NK-92 (cell line): ENCODE data around the gene PCP4.

Experiments used
- DNase-seq: peaks from one replicate; lab custom pipeline; 2025; ENCODE audit not compliant: unreplicated experiment; lab: John Stamatoyannopoulos, UW

Gene PCP4

GRCh38 chr21:39915881-39916280, 48.6 kb downstream of the PCP4 start:
- DNase-seq, result no peak

- DNase-seq, result no peak
Observed at GRCh38 chr21:39918558-39918957, 51.3 kb downstream of the PCP4 start.

GRCh38 chr21:39923476-39923875, 56.2 kb downstream of the PCP4 start:
- no peak for DNase-seq

- no peak for DNase-seq
Observed at GRCh38 chr21:39924577-39925308, 57.5 kb downstream of the PCP4 start.

GRCh38 chr21:39927304-39927886, 60.2 kb downstream of the PCP4 start:
- DNase-seq, result no peak

- no peak for DNase-seq
Observed at GRCh38 chr21:39932335-39932734, 65.1 kb downstream of the PCP4 start.

- no peak for DNase-seq
Observed at GRCh38 chr21:39934895-39935294, 67.7 kb downstream of the PCP4 start.

- DNase-seq, result no peak
Observed at GRCh38 chr21:39935716-39936115, 68.5 kb downstream of the PCP4 start.

GRCh38 chr21:39938086-39938625, 70.9 kb downstream of the PCP4 start:
- DNase-seq, result no peak

GRCh38 chr21:39946199-39946598, 79.0 kb downstream of the PCP4 start:
- no peak for DNase-seq

- DNase-seq, result no peak
Observed at GRCh38 chr21:39947031-39947430, 79.8 kb downstream of the PCP4 start.

GRCh38 chr21:39951183-39952101, 84.2 kb downstream of the PCP4 start:
- no peak for DNase-seq

- DNase-seq, result no peak
Observed at GRCh38 chr21:39952265-39952664, 85.0 kb downstream of the PCP4 start.

- DNase-seq, result no peak
Observed at GRCh38 chr21:39954570-39954969, 87.3 kb downstream of the PCP4 start.

- no peak for DNase-seq
Observed at GRCh38 chr21:39955326-39955725, 88.1 kb downstream of the PCP4 start.

- no peak for DNase-seq
Observed at GRCh38 chr21:39956586-39956985, 89.3 kb downstream of the PCP4 start.

- no peak for DNase-seq
Observed at GRCh38 chr21:39958731-39959130, 91.5 kb downstream of the PCP4 start.

- DNase-seq, result no peak
Observed at GRCh38 chr21:39961251-39961650, 94.0 kb downstream of the PCP4 start.

GRCh38 chr21:39965026-39965425, 97.8 kb downstream of the PCP4 start:
- no peak for DNase-seq

- no peak for DNase-seq
Observed at GRCh38 chr21:39966786-39967185, 99.5 kb downstream of the PCP4 start.

GRCh38 chr21:39968010-39968409, 100.8 kb downstream of the PCP4 start:
- no peak for DNase-seq
